HG03565 (cell line): ENCODE data around the gene ZSCAN9.
A peak's percentile ranks its signal among the peaks of the same experiment; 100 is the strongest.

Experiments
- ATAC-seq: cut with Tn5 transposase; IDR thresholded peaks from one replicate; pipeline ENCODE4 v1.9.1; 2021; ENCODE audit warnings: mild to moderate bottlenecking, moderate library complexity; ENCODE audit not compliant: unreplicated experiment

The ZSCAN9 gene

GRCh38 chr6:28266563-28266961 lies 41.5 kb downstream of the ZSCAN9 start:
- no peak for ATAC-seq

- ATAC-seq: peak; percentile 76
These were observed 42.1 kb downstream of the ZSCAN9 start, which contains the start of gene ZSCAN26 for GRCh38 chr6:28266962-28267694. ZSCAN26 (plus strand) TSS chr6:28267143; CDS start chr6:28271920, 4,777 bp downstream.

- no peak for ATAC-seq
These were observed 42.6 kb downstream of the ZSCAN9 start for GRCh38 chr6:28267695-28268059.

GRCh38 chr6:28269492-28269891 lies 44.4 kb downstream of the ZSCAN9 start:
- no peak for ATAC-seq

DNA sequence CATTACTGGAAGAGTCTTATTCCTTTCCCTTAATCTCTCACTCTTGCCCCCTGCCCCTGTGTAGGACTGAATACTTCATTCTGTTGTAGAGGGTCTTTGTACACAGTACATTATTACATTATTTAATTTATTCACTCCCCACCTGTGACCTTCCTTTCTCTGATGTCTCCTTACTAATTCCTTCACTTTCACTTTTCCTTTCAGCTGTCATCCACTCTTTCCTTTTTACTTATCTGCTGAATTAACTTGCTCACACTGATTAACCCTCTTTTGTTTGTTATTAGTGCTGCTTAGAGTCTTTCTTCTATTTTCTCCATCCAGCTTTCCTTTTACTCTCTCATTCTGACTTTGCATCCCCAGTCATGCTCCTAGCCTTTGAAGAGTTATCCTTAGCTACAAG lies 49.8 kb downstream of the ZSCAN9 start:
- no peak for ATAC-seq

GRCh38 chr6:28277746-28278145 lies 52.7 kb downstream of the ZSCAN9 start:
- no peak for ATAC-seq

DNA sequence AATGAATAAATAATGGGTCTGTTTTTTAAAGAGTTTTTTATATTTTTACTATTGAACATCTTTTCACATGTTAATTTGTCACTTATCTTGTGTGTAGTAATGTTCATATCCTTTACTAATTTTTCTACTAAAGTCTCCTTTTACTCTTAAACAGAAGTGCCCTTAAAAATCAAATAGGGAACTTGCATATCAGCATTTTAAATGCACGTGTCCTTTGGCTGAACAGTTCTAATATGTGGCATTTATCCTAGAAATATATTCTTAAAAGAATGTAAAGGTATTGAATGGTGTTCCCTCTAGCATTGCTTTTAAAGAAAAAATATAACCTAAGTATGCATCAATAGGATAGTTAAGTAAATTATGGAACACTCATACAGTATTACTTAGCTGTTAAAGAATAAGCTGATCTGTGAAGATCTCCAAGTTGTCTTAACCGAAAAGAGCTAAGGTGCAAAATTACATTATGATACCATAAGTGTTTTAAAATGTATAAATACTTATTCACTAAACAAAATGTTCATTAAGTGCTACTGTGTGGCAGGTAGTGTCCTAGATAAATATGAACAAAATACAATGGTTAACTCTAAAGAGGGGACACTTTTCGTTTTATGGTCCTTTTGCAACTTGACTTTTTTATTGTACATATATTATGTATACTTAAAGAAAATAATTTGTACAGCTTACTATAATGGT lies 55.7 kb downstream of the ZSCAN9 start:
- ATAC-seq: no peak

DNA sequence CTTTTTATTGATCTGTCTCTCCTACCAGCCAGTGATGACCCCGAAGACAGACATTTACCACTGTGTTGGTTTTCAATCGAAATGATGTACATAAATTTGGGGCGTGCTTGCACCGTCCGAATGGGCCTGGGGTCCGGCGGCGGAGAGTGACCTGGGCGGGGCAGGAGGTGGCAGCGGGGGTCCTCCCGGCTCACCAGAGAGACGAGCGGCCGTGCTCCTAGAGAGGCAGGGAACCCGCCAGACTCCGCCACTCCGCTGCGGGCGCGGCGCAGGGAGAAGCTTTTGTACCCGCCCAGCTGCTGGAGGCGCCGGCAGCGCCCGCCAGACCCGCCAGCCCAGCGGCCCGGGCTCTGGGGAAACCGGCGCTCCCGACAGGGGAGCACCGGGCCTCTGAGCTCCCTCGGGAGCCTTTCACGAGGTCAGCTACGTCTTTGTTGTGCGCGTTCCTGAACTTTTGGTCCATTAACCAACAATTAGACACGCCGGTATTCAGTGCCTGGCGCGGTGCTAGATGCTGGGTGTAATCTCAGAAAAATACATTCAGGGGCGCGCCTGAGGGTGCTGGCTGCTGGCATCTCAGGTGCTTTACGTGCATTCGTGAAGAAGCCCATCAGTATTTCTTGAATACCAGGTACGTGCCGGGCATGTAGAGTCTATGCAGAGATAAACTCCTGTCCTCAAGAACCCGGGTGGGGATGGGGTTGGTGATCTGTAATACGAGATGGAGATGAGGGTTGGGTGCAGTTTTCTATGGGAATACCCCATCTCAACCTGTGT lies 56.4 kb downstream of the ZSCAN9 start, which contains the start of gene PGBD1:
TSS of gene PGBD1 (plus strand) at position 285 of the 777 bp plus-strand sequence. CDS start 2,242 bp downstream, outside the sequence.
- ATAC-seq: no peak

DNA sequence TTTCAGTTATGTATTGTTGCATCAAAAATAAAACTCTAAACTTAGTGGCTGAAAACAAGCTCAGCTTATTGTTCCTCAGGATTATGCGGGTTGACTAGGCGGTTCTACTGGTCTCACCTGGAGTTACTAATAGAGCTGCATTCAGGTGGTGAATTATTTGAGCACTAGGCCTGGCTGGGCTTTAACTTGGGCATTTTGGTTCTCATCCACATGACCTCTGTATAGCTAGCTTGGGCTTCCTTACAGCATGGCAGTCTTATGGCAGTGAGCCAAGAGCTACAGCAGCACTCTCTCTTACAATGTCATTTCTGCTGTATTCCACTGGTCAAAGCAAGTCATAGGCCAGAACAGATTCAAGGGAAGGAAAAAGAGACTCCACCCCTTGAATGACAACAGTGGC lies 57.9 kb downstream of the ZSCAN9 start:
- no peak for ATAC-seq
